Mucosa of stomach (tissue), 1 donor: ENCODE results near the gene GNG11.

Source experiments
- H3K27me3 ChIP-seq: one replicate; pipeline ENCODE4 v1.7.0; 2013; ENCODE audit warnings: mild to moderate bottlenecking, low read length; ENCODE audit not compliant: control insufficient read depth, insufficient read depth
- H3K36me3 ChIP-seq: one replicate; pipeline ENCODE4 v1.7.0; 2013; ENCODE audit warnings: low read length; ENCODE audit not compliant: control insufficient read depth, insufficient read depth
- H3K4me1 ChIP-seq: one replicate; pipeline ENCODE4 v1.7.0; 2013; ENCODE audit warnings: mild to moderate bottlenecking, low read length; ENCODE audit not compliant: control insufficient read depth, insufficient read depth
- H3K4me3 ChIP-seq: one replicate; pipeline ENCODE4 v1.7.0; 2013; ENCODE audit warnings: low read length
- H3K9ac ChIP-seq: one replicate; pipeline ENCODE4 v1.7.0; 2013; ENCODE audit warnings: mild to moderate bottlenecking, low read length, moderate library complexity
- H3K9me3 ChIP-seq: one replicate; pipeline ENCODE4 v1.7.0; 2013; ENCODE audit warnings: mild to moderate bottlenecking, low read length, moderate library complexity; ENCODE audit not compliant: control insufficient read depth
- donor health status: Pancreatic carcinoma.

Gene GNG11

GRCh38 chr7:93958216-93958615, 36.7 kb downstream of the GNG11 start:
- H3K36me3 ChIP-seq: no peaks in the 10 kb centered on the region
- no peaks in the 10 kb centered on the region for H3K27me3 ChIP-seq
- no peaks in the 10 kb centered on the region for H3K9me3 ChIP-seq
- H3K4me3 ChIP-seq: no peak overlapping the region
- H3K9ac ChIP-seq: no peak overlapping the region
- no peaks in the 10 kb centered on the region for H3K4me1 ChIP-seq

- no peaks in the 10 kb centered on the region for H3K9me3 ChIP-seq
- no peaks in the 10 kb centered on the region for H3K27me3 ChIP-seq
- no peak overlapping the region for H3K9ac ChIP-seq
- no peaks in the 10 kb centered on the region for H3K36me3 ChIP-seq
- H3K4me1 ChIP-seq: no peaks in the 10 kb centered on the region
- H3K4me3 ChIP-seq: no peak overlapping the region
These were observed 37.1 kb downstream of the GNG11 start for GRCh38 chr7:93958651-93959050.

GRCh38 chr7:93960986-93961385, 39.5 kb downstream of the GNG11 start:
- no peaks in the 10 kb centered on the region for H3K27me3 ChIP-seq
- H3K4me1 ChIP-seq: no peaks in the 10 kb centered on the region
- H3K4me3 ChIP-seq: no peak overlapping the region
- H3K36me3 ChIP-seq: no peaks in the 10 kb centered on the region
- no peaks in the 10 kb centered on the region for H3K9me3 ChIP-seq
- H3K9ac ChIP-seq: no peak overlapping the region

GRCh38 chr7:93964262-93964661, 42.7 kb downstream of the GNG11 start:
- no peaks in the 10 kb centered on the region for H3K36me3 ChIP-seq
- H3K27me3 ChIP-seq: no peaks in the 10 kb centered on the region
- H3K4me3 ChIP-seq: no peak overlapping the region
- H3K9ac ChIP-seq: no peak overlapping the region
- no peaks in the 10 kb centered on the region for H3K9me3 ChIP-seq
- H3K4me1 ChIP-seq: no peaks in the 10 kb centered on the region

GRCh38 chr7:93964813-93965212, 43.3 kb downstream of the GNG11 start:
- Histone ChIP-seq H3K9ac (no peak overlapping the region), H3K9me3 (no peaks in the 10 kb centered on the region), H3K4me1 (no peaks in the 10 kb centered on the region), H3K36me3 (no peaks in the 10 kb centered on the region), H3K27me3 (no peaks in the 10 kb centered on the region), H3K4me3 (no peak overlapping the region)

- H3K9me3 ChIP-seq: no peaks in the 10 kb centered on the region
- H3K36me3 ChIP-seq: no peaks in the 10 kb centered on the region
- no peaks in the 10 kb centered on the region for H3K27me3 ChIP-seq
- no peak overlapping the region for H3K4me3 ChIP-seq
- no peak overlapping the region for H3K9ac ChIP-seq
- no peaks in the 10 kb centered on the region for H3K4me1 ChIP-seq
These were observed 47.5 kb downstream of the GNG11 start for GRCh38 chr7:93968911-93969620.

GRCh38 chr7:93972029-93972725, 50.6 kb downstream of the GNG11 start:
- Histone ChIP-seq H3K9me3 (no peaks in the 10 kb centered on the region), H3K27me3 (no peaks in the 10 kb centered on the region), H3K4me1 (no peaks in the 10 kb centered on the region), H3K9ac (no peak overlapping the region), H3K4me3 (no peak overlapping the region), H3K36me3 (no peaks in the 10 kb centered on the region)

- no peak overlapping the region for H3K4me3 ChIP-seq
- no peaks in the 10 kb centered on the region for H3K36me3 ChIP-seq
- no peaks in the 10 kb centered on the region for H3K27me3 ChIP-seq
- no peaks in the 10 kb centered on the region for H3K4me1 ChIP-seq
- H3K9me3 ChIP-seq: no peaks in the 10 kb centered on the region
- no peak overlapping the region for H3K9ac ChIP-seq
These were observed 51.6 kb downstream of the GNG11 start for GRCh38 chr7:93973134-93973533.

GRCh38 chr7:93977211-93977950, 55.8 kb downstream of the GNG11 start:
- Histone ChIP-seq H3K9me3 (no peaks in the 10 kb centered on the region), H3K27me3 (no peaks in the 10 kb centered on the region), H3K36me3 (no peaks in the 10 kb centered on the region), H3K4me3 (no peak overlapping the region), H3K9ac (no peak overlapping the region), H3K4me1 (no peaks in the 10 kb centered on the region)
